Right lung (tissue), 5 donors: ENCODE results near the gene HIVEP2. TPM values are rescaled to one million over a fixed set of nuclear protein-coding genes. Genes with fewer than 3 reads are reported as not detected.

Source experiments
- DNase-seq, 2 donors: peaks; one replicate each; pipeline ENCODE4 v3.0.0-alpha.2; 2013
- polyA plus RNA-seq, 5 donors: library from polyadenylated mRNA; unstranded; fragments of 120-200 nt; gene quantifications; one replicate each; pipeline versions ENCODE4 v1.2.1 to v1.2.3, GENCODE V29; 2013; ENCODE audit warnings: inconsistent platforms in 1 of 5, low replicate concordance in 1 of 5; ENCODE audit not compliant: insufficient read length in 5 of 5, insufficient read depth in 1 of 5

HIVEP2 gene
- polyA plus RNA-seq, 5 donors: 8.4 to 14.1 (median 12.1) TPM

- peak; percentile 96 to 97 for DNase-seq
These were observed 1.4 kb upstream of the HIVEP2 start for GRCh38 chr6:142946181-142946923.

GRCh38 chr6:142945446-142946180 is 637 bp upstream of the HIVEP2 start:
- DNase-seq: peak; percentile 60 to 67

DNA sequence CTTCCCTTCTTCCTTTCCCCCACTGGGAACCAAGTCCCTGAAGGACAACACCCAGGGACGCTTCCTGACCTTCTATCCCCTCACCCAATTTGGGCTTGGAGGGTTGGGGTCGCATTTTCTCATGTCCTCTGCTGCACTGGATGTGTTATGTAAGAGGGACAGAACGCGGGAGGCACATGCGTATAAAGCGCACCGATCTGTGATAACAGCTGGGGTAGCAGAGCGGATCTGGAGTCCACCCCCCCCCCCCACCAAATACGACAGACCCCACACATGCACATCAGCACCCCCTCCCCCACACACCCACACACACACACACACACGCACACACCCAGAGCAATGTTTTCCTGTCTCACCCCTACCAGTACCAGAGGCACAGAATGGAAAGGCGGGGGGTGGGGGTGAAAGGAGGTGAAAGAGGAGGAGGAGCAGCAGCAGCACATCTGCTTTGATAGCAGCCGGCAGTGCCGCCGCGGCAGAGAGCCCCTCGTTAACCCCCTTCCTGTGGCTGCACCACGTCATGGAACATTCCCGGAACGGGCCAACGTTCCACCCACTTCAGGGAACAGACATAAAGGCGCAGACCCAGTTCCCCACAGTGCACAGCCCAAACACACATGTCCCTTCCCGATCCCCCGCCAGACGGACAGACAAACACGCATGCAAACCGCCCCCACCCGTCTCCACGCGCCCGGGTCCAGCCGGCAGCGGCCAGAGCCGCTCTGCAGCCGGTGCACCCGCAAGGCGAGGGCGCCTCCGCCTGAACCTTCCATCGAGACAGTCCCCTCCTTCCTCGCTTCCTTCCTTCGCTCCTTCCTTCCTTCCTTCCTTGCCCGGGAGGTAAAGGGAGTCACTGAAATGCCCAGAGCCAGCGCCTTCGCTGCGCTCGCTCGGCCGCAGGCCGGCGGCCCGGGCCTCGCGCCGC is 590 bp downstream of the HIVEP2 start:
- DNase-seq: peak; percentile 91 to 94

DNA sequence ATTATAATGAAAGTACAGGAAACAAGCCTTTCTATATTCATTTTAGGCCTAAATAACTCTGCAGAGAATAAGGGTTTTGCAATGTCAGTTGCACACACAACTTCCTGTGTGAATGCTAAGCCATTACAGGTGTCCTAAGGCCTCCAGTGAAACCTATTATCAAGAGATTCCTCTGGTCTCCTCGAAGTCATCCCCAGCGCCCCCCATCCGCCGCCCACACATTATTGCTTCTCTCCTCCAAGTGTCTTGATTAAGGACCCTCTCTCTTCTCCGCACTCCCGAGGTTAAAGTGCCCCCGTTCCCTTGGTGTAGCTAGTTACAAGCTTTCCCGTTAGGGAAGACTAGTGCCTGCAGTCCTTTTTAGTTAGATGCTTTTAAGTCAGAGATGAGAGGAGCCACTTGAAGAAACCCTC is 1.3 kb downstream of the HIVEP2 start:
- no peak for DNase-seq

- no peak for DNase-seq
These were observed 2.2 kb downstream of the HIVEP2 start for GRCh38 chr6:142942805-142943227.

DNA sequence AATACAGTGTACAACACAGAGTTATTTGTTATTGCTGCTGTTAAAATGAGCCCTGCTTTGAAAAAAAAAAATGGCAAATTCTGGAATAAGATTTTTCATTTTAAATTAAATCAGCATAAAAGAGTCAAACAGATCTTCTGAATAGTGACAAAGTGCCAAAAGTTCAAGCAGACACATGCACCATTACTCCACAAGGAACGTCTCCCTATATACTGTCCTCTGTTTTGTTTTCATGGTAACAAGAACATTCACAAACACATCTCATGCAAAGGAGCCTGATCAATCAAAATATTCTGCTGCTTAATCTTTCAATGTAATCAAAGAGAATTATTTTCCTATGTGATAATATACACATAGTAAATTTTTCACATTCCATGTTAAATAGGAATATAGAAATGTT is 2.7 kb downstream of the HIVEP2 start:
- DNase-seq: no peak

DNA sequence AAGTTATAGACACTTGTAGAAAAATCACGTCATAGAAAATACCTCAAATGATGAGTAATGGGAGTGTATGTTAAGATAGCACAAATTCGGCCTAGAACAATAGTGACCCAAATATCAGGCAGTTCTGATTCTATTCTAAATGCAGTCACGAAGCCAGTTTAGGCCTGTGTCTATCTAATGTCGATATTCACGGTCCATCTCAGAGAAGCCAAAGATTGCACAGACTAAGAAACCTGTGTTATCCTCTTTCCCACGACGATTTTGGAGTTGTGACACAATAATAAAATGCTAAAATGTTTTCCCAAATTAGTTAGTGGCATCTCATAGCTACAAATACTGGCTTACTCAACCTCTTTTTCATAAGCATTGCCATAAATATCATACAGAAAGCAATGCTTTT is 4.0 kb downstream of the HIVEP2 start:
- no peak for DNase-seq

DNA sequence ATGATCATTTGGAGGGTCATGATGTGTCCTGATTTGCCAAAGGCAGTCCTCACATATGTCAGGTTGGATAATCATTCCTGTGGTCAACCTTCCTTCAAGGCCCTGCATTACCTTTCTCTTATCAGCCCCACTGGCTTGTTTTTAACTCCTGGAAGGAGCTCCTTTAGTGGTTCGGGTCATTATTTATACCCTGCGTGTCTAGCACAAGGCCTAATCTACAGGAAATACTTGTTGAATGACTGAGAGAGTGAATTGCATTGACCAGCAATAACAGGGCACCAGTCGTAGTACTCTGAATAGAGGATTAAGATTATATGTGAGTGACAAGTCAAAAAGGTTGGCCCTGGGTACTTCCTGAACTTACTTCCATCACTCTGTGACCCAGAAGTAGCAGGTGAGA is 4.5 kb downstream of the HIVEP2 start:
- no peak for DNase-seq

GRCh38 chr6:142938510-142938909 is 6.5 kb downstream of the HIVEP2 start:
- no peak for DNase-seq

- DNase-seq: no peak
These were observed 7.0 kb downstream of the HIVEP2 start for GRCh38 chr6:142937986-142938385.

DNA sequence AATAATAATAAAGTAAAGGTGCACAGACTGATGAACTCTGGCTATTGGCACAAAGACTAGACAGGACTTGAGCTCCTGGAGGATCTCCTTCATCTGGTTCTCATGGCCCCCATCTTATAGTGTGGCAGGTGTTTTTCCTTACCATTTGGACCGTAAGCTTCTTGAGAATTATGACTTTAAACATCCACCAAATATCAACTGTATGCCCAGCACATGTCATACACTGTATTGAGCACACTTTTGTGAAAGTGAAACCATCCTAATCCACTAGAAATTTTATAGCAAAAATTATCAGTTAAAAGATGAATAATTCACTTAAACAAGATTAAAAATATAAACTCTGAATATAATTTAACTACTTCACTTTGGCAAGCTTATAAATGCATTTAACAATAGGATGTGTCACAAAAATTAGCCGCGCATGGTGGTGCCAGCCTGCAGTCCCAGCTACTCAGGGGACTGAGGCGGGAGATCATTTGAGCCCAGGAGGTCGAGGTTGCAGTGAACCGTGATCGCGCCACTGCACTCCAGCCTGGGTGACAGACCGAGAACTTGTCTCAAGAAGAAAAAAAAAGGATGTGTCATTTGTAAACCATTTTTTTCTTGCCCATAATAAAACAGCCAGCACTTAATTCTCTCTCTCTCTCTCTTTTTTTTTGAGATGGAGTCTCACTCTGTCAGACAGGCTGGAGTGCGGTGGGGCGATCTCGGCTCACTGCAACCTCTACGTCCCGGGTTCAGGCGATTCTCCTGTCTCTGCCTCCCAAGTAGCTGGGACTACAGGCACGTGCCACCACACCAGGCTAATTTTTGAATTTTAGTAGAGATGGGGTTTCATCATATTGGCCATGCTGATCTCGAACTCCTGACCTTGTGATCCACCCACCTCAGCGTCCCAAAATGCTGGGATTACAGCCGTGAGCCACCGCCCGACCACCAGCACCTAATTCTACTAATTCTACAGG is 9.1 kb downstream of the HIVEP2 start:
- no peak for DNase-seq

GRCh38 chr6:142934599-142934998 is 10.4 kb downstream of the HIVEP2 start:
- no peak for DNase-seq

DNA sequence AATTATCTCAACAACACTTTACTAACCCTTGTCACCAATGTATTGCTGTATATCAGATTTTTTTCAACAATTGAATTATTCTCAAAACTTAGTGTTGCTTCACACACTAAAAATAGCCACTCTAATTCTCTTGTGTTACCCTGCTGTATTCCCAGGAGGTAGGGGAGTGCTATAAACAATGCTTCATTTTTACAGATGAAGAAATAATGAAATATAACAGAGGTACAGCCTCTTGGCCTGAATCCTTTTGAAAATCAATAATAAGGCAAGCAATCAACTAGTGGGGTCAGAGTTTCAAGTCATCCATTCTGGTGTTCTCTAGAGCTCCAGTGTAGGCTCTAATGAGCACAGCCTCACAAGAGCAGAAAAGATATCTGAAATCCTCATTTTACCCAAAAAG is 10.9 kb downstream of the HIVEP2 start:
- no peak for DNase-seq

- no peak for DNase-seq
These were observed 11.3 kb downstream of the HIVEP2 start for GRCh38 chr6:142933701-142934100.

GRCh38 chr6:142932889-142933288 is 12.1 kb downstream of the HIVEP2 start:
- no peak for DNase-seq

DNA sequence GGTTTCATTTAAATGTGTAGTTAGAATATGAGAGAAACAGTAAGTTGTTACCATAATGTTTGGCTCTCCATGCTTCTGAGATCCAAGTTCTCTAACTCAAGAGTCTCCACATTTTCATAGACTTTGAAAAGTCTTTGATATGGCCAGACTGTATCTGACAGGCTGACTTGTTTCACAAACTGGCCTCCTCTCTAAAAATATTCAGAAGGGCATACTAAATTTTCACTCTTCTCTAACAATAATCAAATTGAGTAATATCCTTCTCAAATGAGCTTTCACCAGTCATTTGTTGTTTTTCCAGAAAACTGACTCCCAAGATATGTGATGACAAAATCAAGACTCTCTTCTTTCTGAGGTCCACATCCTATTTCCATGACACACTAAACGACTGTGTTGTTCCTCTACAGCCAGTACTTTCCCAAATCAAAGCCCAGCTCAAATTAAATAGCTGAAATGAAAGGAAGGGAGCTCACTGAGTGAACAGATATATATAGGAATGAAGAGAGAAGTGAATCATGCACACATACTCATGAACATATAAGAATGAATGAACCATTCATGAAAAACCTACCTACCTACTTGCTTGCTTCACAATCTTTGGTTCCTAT is 15.1 kb downstream of the HIVEP2 start:
- no peak for DNase-seq

GRCh38 chr6:142927904-142928303 is 17.1 kb downstream of the HIVEP2 start:
- DNase-seq: no peak

DNA sequence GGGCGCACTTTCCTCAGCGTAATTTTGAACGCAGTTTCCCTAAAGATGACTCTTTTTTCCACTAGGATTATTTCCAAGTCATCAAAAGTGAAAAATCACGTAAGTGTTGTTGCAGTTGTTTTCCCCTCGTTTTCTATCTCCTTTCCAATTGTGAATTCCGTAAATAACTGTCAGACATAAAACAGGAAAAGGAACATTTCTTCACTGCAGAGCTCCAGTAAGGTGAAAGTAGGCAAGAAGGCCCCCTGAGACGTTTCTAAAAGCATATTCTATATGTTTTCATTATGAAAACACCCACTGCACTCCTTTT is 17.8 kb downstream of the HIVEP2 start:
- no peak for DNase-seq

- peak; percentile 81 to 85 for DNase-seq
These were observed 18.3 kb downstream of the HIVEP2 start for GRCh38 chr6:142926494-142927270.

GRCh38 chr6:142926177-142926493 is 18.8 kb downstream of the HIVEP2 start:
- DNase-seq: no peak
